ENCODE results near the gene ZNF277. TPM values are rescaled to one million over a fixed set of nuclear protein-coding genes. Genes with fewer than 3 reads are reported as not detected.

The ZNF277 gene
- total RNA-seq, 3 donors from 2014 or later, result 16.8 to 26.9 (median 22.0) TPM

GRCh38 chr7:112322070-112322469, 115.6 kb downstream of the ZNF277 start:
- ATAC-seq, result no peak
- no peak for TF ChIP-seq CTCF (IDR thresholded peaks at IDR 0.05)

DNA sequence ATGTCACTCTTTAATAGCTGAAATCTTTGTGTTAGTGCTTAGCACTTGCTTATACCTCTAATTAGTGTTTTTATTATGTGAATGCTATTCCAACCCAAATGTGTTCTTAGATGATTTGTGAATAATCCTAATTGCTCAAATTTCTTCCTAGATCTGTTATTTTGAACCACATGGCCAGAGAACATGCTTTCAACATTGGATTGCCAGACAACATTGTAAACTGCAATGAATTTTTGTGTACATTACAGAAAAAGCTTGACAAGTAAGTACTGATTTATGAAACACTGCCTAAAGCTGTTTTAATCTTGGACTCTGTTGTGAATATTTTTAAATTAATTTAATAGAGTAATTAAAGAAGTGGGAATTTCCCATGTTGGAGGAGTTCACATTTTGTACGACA, 121.1 kb downstream of the ZNF277 start:
- no peaks in the 10 kb centered on the region for H3K9me3 ChIP-seq
- H3K4me1 ChIP-seq (ENCODE audit: low read depth), result no peaks in the 10 kb centered on the region
- intact Hi-C loops (cut with DNase I, micrococcal nuclease), result no loop called here
- H3K36me3 ChIP-seq (ENCODE audit: low read depth), result no peaks in the 10 kb centered on the region
- no peak for TF ChIP-seq CTCF (IDR thresholded peaks at IDR 0.05)
- ATAC-seq (no peak), DNase-seq (no peak)
- H3K4me3 ChIP-seq, result no peak overlapping the region

More at GRCh38 chr7:112322070-112322469, 115.6 kb downstream of the ZNF277 start:
- H3K36me3 ChIP-seq (ENCODE audit: low read depth), result no peaks in the 10 kb centered on the region
- no peaks in the 10 kb centered on the region for H3K9me3 ChIP-seq
- no peaks in the 10 kb centered on the region for H3K4me1 ChIP-seq (ENCODE audit: low read depth)
- intact Hi-C loops (cut with DNase I, micrococcal nuclease), result no loop called here
- DNase-seq, result no peak
- H3K4me3 ChIP-seq, result no peak overlapping the region

GRCh38 chr7:112331492-112331891, 125.0 kb downstream of the ZNF277 start:
- H3K36me3 ChIP-seq (ENCODE audit: low read depth), result no peaks in the 10 kb centered on the region
- no peaks in the 10 kb centered on the region for H3K9me3 ChIP-seq
- ATAC-seq (no peak), DNase-seq (no peak)
- intact Hi-C loops (cut with DNase I, micrococcal nuclease), result no loop called here
- H3K4me1 ChIP-seq (ENCODE audit: low read depth), result no peaks in the 10 kb centered on the region
- no peak overlapping the region for H3K4me3 ChIP-seq
- TF ChIP-seq CTCF (IDR thresholded peaks at IDR 0.05), result no peak

- no peaks in the 10 kb centered on the region for H3K36me3 ChIP-seq (ENCODE audit: low read depth)
- H3K4me1 ChIP-seq (ENCODE audit: low read depth), result no peaks in the 10 kb centered on the region
- no peak for DNase-seq
- H3K4me3 ChIP-seq, result no peak overlapping the region
- no peaks in the 10 kb centered on the region for H3K9me3 ChIP-seq
- ATAC-seq, result no peak
- TF ChIP-seq CTCF (IDR thresholded peaks at IDR 0.05), result no peak
- intact Hi-C loops (cut with DNase I, micrococcal nuclease), result no loop called here
Observed at GRCh38 chr7:112334366-112334765, 127.9 kb downstream of the ZNF277 start.

GRCh38 chr7:112336261-112336660, 129.8 kb downstream of the ZNF277 start:
- no peak for DNase-seq
- no peaks in the 10 kb centered on the region for H3K4me1 ChIP-seq (ENCODE audit: low read depth)
- no peak for ATAC-seq

More at GRCh38 chr7:112336261-112336660, 129.8 kb downstream of the ZNF277 start:
- H3K36me3 ChIP-seq (ENCODE audit: low read depth), result no peaks in the 10 kb centered on the region
- no peak for TF ChIP-seq CTCF (IDR thresholded peaks at IDR 0.05)
- no peaks in the 10 kb centered on the region for H3K9me3 ChIP-seq
- no peak overlapping the region for H3K4me3 ChIP-seq
- intact Hi-C loops (cut with DNase I, micrococcal nuclease), result no loop called here

Measured in mucosa of descending colon (tissue), 3 donors.